Measurements from ENCODE around the gene CNGA4.

CNGA4 gene

GRCh38 chr11:6238902-6239301, at the start of gene CNGA4:
TSS of gene CNGA4 (plus strand) at chr11:6239089. CDS start at chr11:6239207, 118 bp downstream.
- no peak for TF ChIP-seq CTCF (IDR thresholded peaks at IDR 0.05; ENCODE audit: borderline replicate concordance, control extremely low read depth, extremely low read depth, insufficient read depth, missing control alignments)
- DNase-seq (ENCODE audit: low spot score) = no peak
- in situ Hi-C loops (cut with MboI; ENCODE audit: low sequenced_read_pairs, unreplicated experiment) = no loop called here

- no peak for TF ChIP-seq CTCF (IDR thresholded peaks at IDR 0.05; ENCODE audit: borderline replicate concordance, control extremely low read depth, extremely low read depth, insufficient read depth, missing control alignments)
- in situ Hi-C loops (cut with MboI; ENCODE audit: low sequenced_read_pairs, unreplicated experiment) = no loop called here
- DNase-seq (ENCODE audit: low spot score) = no peak
Measured at GRCh38 chr11:6191742-6192141, 47.1 kb upstream of the CNGA4 start.

- no peak for DNase-seq (ENCODE audit: low spot score)
- no peak for TF ChIP-seq CTCF (IDR thresholded peaks at IDR 0.05; ENCODE audit: borderline replicate concordance, control extremely low read depth, extremely low read depth, insufficient read depth, missing control alignments)
- in situ Hi-C loops (cut with MboI; ENCODE audit: low sequenced_read_pairs, unreplicated experiment) = no loop called here
Measured at GRCh38 chr11:6194065-6194581, 44.8 kb upstream of the CNGA4 start.

GRCh38 chr11:6196396-6196795, 42.5 kb upstream of the CNGA4 start:
- in situ Hi-C loops (cut with MboI; ENCODE audit: low sequenced_read_pairs, unreplicated experiment) = no loop called here
- no peak for TF ChIP-seq CTCF (IDR thresholded peaks at IDR 0.05; ENCODE audit: borderline replicate concordance, control extremely low read depth, extremely low read depth, insufficient read depth, missing control alignments)
- no peak for DNase-seq (ENCODE audit: low spot score)

GRCh38 chr11:6197466-6198200, 41.3 kb upstream of the CNGA4 start:
- in situ Hi-C loops (cut with MboI; ENCODE audit: low sequenced_read_pairs, unreplicated experiment) = no loop called here
- no peak for DNase-seq (ENCODE audit: low spot score)
- TF ChIP-seq CTCF (IDR thresholded peaks at IDR 0.05; ENCODE audit: borderline replicate concordance, control extremely low read depth, extremely low read depth, insufficient read depth, missing control alignments) = no peak

GRCh38 chr11:6199174-6199810, 39.6 kb upstream of the CNGA4 start, which contains the start of gene OR52W1:
TSS of gene OR52W1 (plus strand) at chr11:6199224. CDS start at chr11:6199224, 0 bp downstream.
- in situ Hi-C loops (cut with MboI; ENCODE audit: low sequenced_read_pairs, unreplicated experiment) = no loop called here
- no peak for DNase-seq (ENCODE audit: low spot score)
- TF ChIP-seq CTCF (IDR thresholded peaks at IDR 0.05; ENCODE audit: borderline replicate concordance, control extremely low read depth, extremely low read depth, insufficient read depth, missing control alignments) = no peak

Data from GM13976 (cell line).